Breast epithelium (tissue), 4 donors: Measurements from ENCODE around the gene CFAP97D1. TPM values are rescaled to one million over a fixed set of nuclear protein-coding genes. Genes with fewer than 3 reads are reported as not detected.

ENCODE experiments used
- DNase-seq, 2 donors: peaks; one replicate each; pipeline ENCODE4 v3.0.0-alpha.2; 2019; ENCODE audit warnings: low spot score in 2 of 2
- H3K27ac ChIP-seq, 2 donors: fragments of 200-600 bp; sonication (generic) in 1 of 2; one replicate each; pipeline ENCODE4 v1.5.1; 2016 to 2019; ENCODE audit warnings: mild to moderate bottlenecking in 1 of 2
- H3K27me3 ChIP-seq, 2 donors: fragments of 200-600 bp; sonication (generic) in 1 of 2; one replicate each; pipeline versions ENCODE4 v1.5.1 to v1.6.0; 2017 to 2019; ENCODE audit warnings: control low read depth in 1 of 2, mild to moderate bottlenecking in 1 of 2
- H3K36me3 ChIP-seq: fragments of 200-600 bp; one replicate; pipeline ENCODE4 v1.5.1; 2019
- H3K4me1 ChIP-seq, 2 donors: fragments of 200-600 bp; sonication (generic); one replicate each; pipeline ENCODE4 v1.5.1; 2016 to 2019; ENCODE audit warnings: control low read depth in 1 of 2
- H3K4me3 ChIP-seq, 3 donors: fragments of 200-600 bp; sonication (generic); 1 replicate in 2 of 3; 2 replicates in 1 of 3; pipeline ENCODE4 v1.5.1; 2016 to 2019; ENCODE audit warnings: mild to moderate bottlenecking in 3 of 3, moderate library complexity in 2 of 3
- H3K9me3 ChIP-seq, 2 donors: fragments of 200-600 bp; sonication (generic) in 1 of 2; one replicate each; pipeline ENCODE4 v1.5.1; 2016 to 2019; ENCODE audit warnings: control low read depth in 1 of 2
- CTCF ChIP-seq, 3 donors: fragments of 450-650 bp; IDR thresholded peaks; one replicate each; pipeline ENCODE4 v1.5.1; 2016 to 2017; ENCODE audit warnings: antibody characterized with exemption in 3 of 3, mild to moderate bottlenecking in 3 of 3, moderate library complexity in 3 of 3
- POLR2A ChIP-seq: fragments of 450-650 bp; IDR thresholded peaks from one replicate; pipeline ENCODE4 v1.6.1; 2016; ENCODE audit warnings: antibody characterized with exemption, mild to moderate bottlenecking, moderate library complexity
- POLR2AphosphoS5 ChIP-seq, 3 donors: sonication (generic); formaldehyde crosslinking; IDR thresholded peaks; one replicate each; pipeline ENCODE4 v1.6.1; 2017; ENCODE audit warnings: antibody characterized with exemption in 3 of 3
- intact Hi-C: fragments of 100-400 bp; cut with DNase I; formaldehyde crosslinking; loops from one replicate; pipeline ENCODE4 v1.15.1; 2023; ENCODE audit warnings: low total_unique reads
- total RNA-seq, 3 donors: library from RNA; depleted of rRNA; stranded (reverse); fragments of >200 nt; gene quantifications; one replicate each; pipeline ENCODE4 v1.1.0, GENCODE V29; 2016

Gene CFAP97D1
- total RNA-seq, 3 donors from 2014 or later: 0.16 TPM; not detected in 2

- H3K36me3 ChIP-seq: no peaks in the 10 kb centered on the region
- DNase-seq: no peak
- intact Hi-C loops: no loop called here
- no peak overlapping the region for H3K27ac ChIP-seq
- H3K4me3 ChIP-seq: no peak overlapping the region
- H3K9me3 ChIP-seq: no peaks in the 10 kb centered on the region
- TF ChIP-seq POLR2AphosphoS5 (IDR thresholded peaks at IDR 0.05): no peak
- no peak for TF ChIP-seq CTCF (IDR thresholded peaks at IDR 0.05)
- no peak for TF ChIP-seq POLR2A
- H3K4me1 ChIP-seq: no peaks in the 10 kb centered on the region
- no peaks in the 10 kb centered on the region for H3K27me3 ChIP-seq
Observed at GRCh38 chr17:43784068-43784467, 3.8 kb downstream of the CFAP97D1 start.

GRCh38 chr17:43784628-43785101 lies 4.4 kb downstream of the CFAP97D1 start:
- intact Hi-C loops: no loop called here
- no peak overlapping the region for H3K27ac ChIP-seq
- no peaks in the 10 kb centered on the region for H3K4me1 ChIP-seq
- TF ChIP-seq POLR2A (no peak), POLR2AphosphoS5 (IDR thresholded peaks at IDR 0.05) (no peak), CTCF (IDR thresholded peaks at IDR 0.05) (no peak)
- no peaks in the 10 kb centered on the region for H3K27me3 ChIP-seq
- DNase-seq: no peak
- no peak overlapping the region for H3K4me3 ChIP-seq
- H3K9me3 ChIP-seq: no peaks in the 10 kb centered on the region
- H3K36me3 ChIP-seq: no peaks in the 10 kb centered on the region

GRCh38 chr17:43787728-43788127 lies 7.5 kb downstream of the CFAP97D1 start:
- intact Hi-C loops: no loop called here
- H3K4me3 ChIP-seq: no peak overlapping the region
- H3K36me3 ChIP-seq: no peaks in the 10 kb centered on the region
- H3K27me3 ChIP-seq: no peaks in the 10 kb centered on the region
- TF ChIP-seq POLR2A (no peak), POLR2AphosphoS5 (IDR thresholded peaks at IDR 0.05) (no peak), CTCF (IDR thresholded peaks at IDR 0.05) (no peak)
- H3K9me3 ChIP-seq: no peaks in the 10 kb centered on the region
- no peak overlapping the region for H3K27ac ChIP-seq
- no peaks in the 10 kb centered on the region for H3K4me1 ChIP-seq
- DNase-seq: no peak

- H3K27me3 ChIP-seq: no peaks in the 10 kb centered on the region
- no peak overlapping the region for H3K4me3 ChIP-seq
- intact Hi-C loops: no loop called here
- no peak for DNase-seq
- H3K9me3 ChIP-seq: no peaks in the 10 kb centered on the region
- TF ChIP-seq POLR2A (no peak), CTCF (IDR thresholded peaks at IDR 0.05) (no peak), POLR2AphosphoS5 (IDR thresholded peaks at IDR 0.05) (no peak)
- no peaks in the 10 kb centered on the region for H3K36me3 ChIP-seq
- H3K27ac ChIP-seq: no peak overlapping the region
- no peaks in the 10 kb centered on the region for H3K4me1 ChIP-seq
Observed at GRCh38 chr17:43788540-43788939, 8.3 kb downstream of the CFAP97D1 start.

- no peak for DNase-seq
- H3K27me3 ChIP-seq: no peaks in the 10 kb centered on the region
- no peak overlapping the region for H3K27ac ChIP-seq
- intact Hi-C loops: no loop called here
- no peak overlapping the region for H3K4me3 ChIP-seq
- no peaks in the 10 kb centered on the region for H3K9me3 ChIP-seq
- no peaks in the 10 kb centered on the region for H3K4me1 ChIP-seq
- no peak for TF ChIP-seq CTCF (IDR thresholded peaks at IDR 0.05)
- TF ChIP-seq POLR2A: no peak
- TF ChIP-seq POLR2AphosphoS5 (IDR thresholded peaks at IDR 0.05): no peak
- no peaks in the 10 kb centered on the region for H3K36me3 ChIP-seq
Observed at GRCh38 chr17:43789482-43789881, 9.2 kb downstream of the CFAP97D1 start.
